Activated CD8-positive, alpha-beta memory T cell treated with anti-CD3 and anti-CD28 coated beads, Interleukin-2, amount 50 U/mL, for 48 hours (primary cell): ENCODE results near the gene MRGPRX1.
"Not testable (repeated sequence)": the region's sequence is repeated elsewhere in the genome, so short reads cannot be mapped to it uniquely, and the experiment has no call there.

Experiments used
- DNase-seq: peaks from one replicate; pipeline ENCODE4 v3.0.0-alpha.2; 2020

The MRGPRX1 gene

GRCh38 chr11:18939314-18939713 lies at the start of gene MRGPRX1:
TSS of gene MRGPRX1 (minus strand) at chr11:18939414. CDS start at chr11:18934784, 4,630 bp downstream.
- no peak for DNase-seq

- no peak for DNase-seq
Measured at GRCh38 chr11:18987454-18988231, 48.4 kb upstream of the MRGPRX1 start.

GRCh38 chr11:18986744-18987143 lies 47.5 kb upstream of the MRGPRX1 start:
- DNase-seq, result no peak

GRCh38 chr11:18981897-18982296 lies 42.7 kb upstream of the MRGPRX1 start:
- no peak for DNase-seq

GRCh38 chr11:18974192-18974591 lies 35.0 kb upstream of the MRGPRX1 start:
- no peak for DNase-seq

GRCh38 chr11:18972336-18972735 lies 33.1 kb upstream of the MRGPRX1 start:
- no peak for DNase-seq

GRCh38 chr11:18969720-18970119 lies 30.5 kb upstream of the MRGPRX1 start:
- DNase-seq, result no peak

GRCh38 chr11:18958221-18958910 lies 19.2 kb upstream of the MRGPRX1 start:
- DNase-seq, result no peak

GRCh38 chr11:18956630-18957029 lies 17.4 kb upstream of the MRGPRX1 start:
- no peak for DNase-seq

- DNase-seq, result no peak
Measured at GRCh38 chr11:18936002-18936673, 3.1 kb downstream of the MRGPRX1 start.

GRCh38 chr11:18934195-18934814 lies 4.9 kb downstream of the MRGPRX1 start:
- DNase-seq, result no peak

GRCh38 chr11:18927550-18928322 lies 11.5 kb downstream of the MRGPRX1 start:
- DNase-seq, result no peak

- not testable (repeated sequence) for DNase-seq
Measured at GRCh38 chr11:18925426-18925825, 13.8 kb downstream of the MRGPRX1 start.

- DNase-seq, result no peak
Measured at GRCh38 chr11:18912883-18913282, 26.3 kb downstream of the MRGPRX1 start.

- DNase-seq, result no peak
Measured at GRCh38 chr11:18907391-18907790, 31.8 kb downstream of the MRGPRX1 start.

GRCh38 chr11:18900637-18901036 lies 38.6 kb downstream of the MRGPRX1 start:
- not testable (repeated sequence) for DNase-seq

GRCh38 chr11:18900151-18900611 lies 39.0 kb downstream of the MRGPRX1 start:
- not testable (repeated sequence) for DNase-seq

- not testable (repeated sequence) for DNase-seq
Measured at GRCh38 chr11:18891712-18892111, 47.5 kb downstream of the MRGPRX1 start.

- DNase-seq, result no peak
Measured at GRCh38 chr11:18890615-18891014, 48.6 kb downstream of the MRGPRX1 start.
